Body of pancreas (tissue), 4 donors: ENCODE data around the gene OAS3.

Experiments used
- CTCF ChIP-seq, 7 experiments: fragments of 450-650 bp in 4 of 7; fragments of 200-600 bp in 3 of 7; sonication (generic) in 3 of 7; IDR thresholded peaks; one replicate each; pipeline ENCODE4 v1.5.1; 2016 to 2019; ENCODE audit warnings: antibody characterized with exemption in 7 of 7
- POLR2A ChIP-seq, 3 donors: fragments of 450-650 bp; IDR thresholded peaks; one replicate each; pipeline ENCODE4 v1.6.1; 2016; ENCODE audit warnings: antibody characterized with exemption in 3 of 3, mild to moderate bottlenecking in 2 of 3

GRCh38 chr12:112929715-112930114 lies 8.6 kb upstream of the OAS3 start:
- TF ChIP-seq CTCF (IDR thresholded peaks at IDR 0.05), result no peak
- TF ChIP-seq POLR2A (IDR thresholded peaks at IDR 0.05), result no peak
